K562 (cell line): Measurements from ENCODE around the gene ETS1. TPM values are rescaled to one million over a fixed set of nuclear protein-coding genes. Genes with fewer than 3 reads are reported as not detected.

ENCODE experiments used
- ATAC-seq: fragments of 200-7000 bp; cut with Tn5 transposase; 3 replicates; pipeline ENCODE4 v1.9.1; 2020; ENCODE audit warnings: moderate library complexity
- BruUV-seq: library from RNA; stranded (reverse); fragments of 400-500 nt; replicated peaks from 2 replicates; lab custom pipeline; 2021; lab: Mats Ljungman, UMichigan
- CTCF ChIA-PET: fragments of 300-600 bp; formaldehyde crosslinking; extraction: SDS; loops from one replicate; lab custom pipeline; 2021; ENCODE audit warnings: low intra/inter-chr PET ratio; lab: Yijun Ruan, JAX
- POLR2A ChIA-PET: fragments of 300-600, 350-650 bp; sonication (Branson Sonifier 250); formaldehyde crosslinking; extraction: SDS; loops from one replicate; lab custom pipeline; 2021; ENCODE audit warnings: antibody characterized with exemption, inconsistent platforms; lab: Yijun Ruan, JAX
- DNase-seq, 4 experiments: peaks; one replicate each; pipeline versions ENCODE4 v3.0.0 to v3.0.0-alpha.2; 2011 to 2018; ENCODE audit warnings: low spot score in 3 of 4, mixed read lengths in 3 of 4; ENCODE audit errors: extremely low read depth in 1 of 4
- FAIRE-seq: peaks from 2 replicates; lab custom pipeline; 2011; peaks lifted over from hg19 to GRCh38; lab: Jason Lieb, UNC
- H2AFZ ChIP-seq: 2 replicates; pipeline ENCODE4 v1.6.0; 2011; ENCODE audit warnings: low read depth, low read length, control low read depth, inconsistent platforms
- H3K27ac ChIP-seq: fragments of 200-600 bp; 3 replicates; pipeline ENCODE4 v1.8.0; 2011; ENCODE audit warnings: low read depth, mild to moderate bottlenecking, control low read depth, inconsistent platforms, low read length, moderate library complexity, mixed read lengths; ENCODE audit errors: extremely low read depth
- H3K27me3 ChIP-seq, 2 experiments: fragments of 300-600 bp in 1 of 2; 2 replicates in 1 of 2; 3 replicates in 1 of 2; pipeline versions ENCODE4 v1.6.0 to v1.8.0; 2011; ENCODE audit warnings: inconsistent platforms in 2 of 2, low read length in 2 of 2, mild to moderate bottlenecking in 1 of 2, mixed read lengths in 1 of 2, moderate library complexity in 1 of 2; ENCODE audit not compliant: control insufficient read depth in 2 of 2, insufficient read depth in 2 of 2
- H3K36me3 ChIP-seq: fragments of 300-600 bp; 3 replicates; pipeline ENCODE4 v1.8.0; 2011; ENCODE audit warnings: mild to moderate bottlenecking, low read length, inconsistent platforms; ENCODE audit not compliant: control insufficient read depth, insufficient read depth
- H3K4me1 ChIP-seq, 2 experiments: fragments of 200-600 bp in 1 of 2; replicated peaks in 1 of 2; 2 replicates in 1 of 2; 3 replicates in 1 of 2; pipeline versions ENCODE4 v1.5.1 to v1.8.0; 2011; ENCODE audit warnings: inconsistent platforms in 2 of 2, low read length in 2 of 2, mild to moderate bottlenecking in 1 of 2, mixed read lengths in 1 of 2, moderate library complexity in 1 of 2; ENCODE audit not compliant: control insufficient read depth in 2 of 2, insufficient read depth in 2 of 2
- H3K4me2 ChIP-seq: 2 replicates; pipeline ENCODE4 v1.6.1; 2011; ENCODE audit warnings: low read length, control low read depth, inconsistent platforms, mixed read lengths; ENCODE audit not compliant: insufficient read depth
- H3K4me3 ChIP-seq: fragments of 200-600 bp; sonication (generic), shearing (Covaris generic); 2 replicates; pipeline ENCODE4 v1.5.1; 2016; ENCODE audit warnings: control low read depth, inconsistent platforms
- H3K79me2 ChIP-seq: fragments of 200-600 bp; 3 replicates; pipeline ENCODE4 v1.8.0; 2011; ENCODE audit warnings: low read length, inconsistent platforms; ENCODE audit not compliant: control insufficient read depth, insufficient read depth
- H3K9ac ChIP-seq, 2 experiments: 2 replicates each; pipeline versions ENCODE4 v1.6.0 to v1.6.1; 2011; ENCODE audit warnings: low read depth in 2 of 2, low read length in 2 of 2, control low read depth in 1 of 2, inconsistent platforms in 1 of 2, mild to moderate bottlenecking in 1 of 2, mixed read lengths in 1 of 2; ENCODE audit not compliant: insufficient read depth in 1 of 2
- H3K9me1 ChIP-seq: one replicate; pipeline ENCODE4 v1.6.0; 2011; ENCODE audit warnings: inconsistent platforms, mild to moderate bottlenecking, low read length, moderate library complexity; ENCODE audit not compliant: control insufficient read depth, insufficient read depth
- H3K9me3 ChIP-seq: replicated peaks from 2 replicates; pipeline ENCODE4 v1.5.1; 2011; ENCODE audit warnings: low read depth, low read length, inconsistent platforms; ENCODE audit not compliant: control insufficient read depth, insufficient read depth
- H4K20me1 ChIP-seq: replicated peaks from 2 replicates; pipeline ENCODE4 v1.6.1; 2011; ENCODE audit warnings: low read length, inconsistent platforms, mixed read lengths; ENCODE audit not compliant: control insufficient read depth, insufficient read depth
- ELK1 ChIP-seq: sonication (generic); formaldehyde crosslinking; IDR thresholded peaks from 2 replicates; pipeline ENCODE4 v1.8.1; 2022; ENCODE audit warnings: missing genetic modification reagents
- KLF13 ChIP-seq: fragments of 450-650 bp; IDR thresholded peaks from 2 replicates; pipeline ENCODE4 v1.6.1; 2016; ENCODE audit warnings: missing genetic modification characterization, low read depth, mild to moderate bottlenecking, missing compliant biosample characterization, moderate library complexity, borderline replicate concordance
- STAT6 ChIP-seq: sonication (generic); formaldehyde crosslinking; IDR thresholded peaks from 2 replicates; pipeline ENCODE4 v1.8.1; 2023; ENCODE audit warnings: mild to moderate bottlenecking, missing genetic modification reagents
- TEAD4 ChIP-seq, 2 experiments: sonication (generic) in 1 of 2; formaldehyde crosslinking in 1 of 2; IDR thresholded peaks; 2 replicates each; pipeline versions ENCODE4 v1.6.1 to v1.8.0; 2012 to 2022; ENCODE audit warnings: borderline replicate concordance in 1 of 2, inconsistent platforms in 1 of 2, low read length in 1 of 2, mild to moderate bottlenecking in 1 of 2, missing genetic modification reagents in 1 of 2
- ZNF695 ChIP-seq: fragments of 450-650 bp; formaldehyde crosslinking; IDR thresholded peaks from 2 replicates; pipeline ENCODE4 v1.4.0; 2020; ENCODE audit warnings: mild to moderate bottlenecking, moderate library complexity
- whole genome bisulfite sequencing: fragments of 100-300 bp; shearing (Covaris generic); methylation state at CpG from one replicate; pipeline ENCODE4 v1.1.6; 2016; ENCODE audit warnings: low coverage, mixed read lengths; ENCODE audit not compliant: insufficient coverage; ENCODE audit errors: missing lambda C conversion rate; 5-methylcytosine and 5-hydroxymethylcytosine counted together
- in situ Hi-C: fragments of 300-500 bp; cut with MboI; formaldehyde crosslinking; loops from 4 replicates; pipeline ENCODE4 v1.15.0; 2018; ENCODE audit warnings: inconsistent platforms, mixed read lengths
- intact Hi-C: fragments of 100-400 bp; cut with micrococcal nuclease; formaldehyde crosslinking; loops from 2 replicates; pipeline ENCODE4 v1.14.2; 2022
- polyA plus RNA-seq, 8 experiments: library from polyadenylated mRNA; depleted of rRNA in 4 of 8; stranded (reverse) in 5 of 8; unstranded in 3 of 8; fragments of >200 nt; fragmentation: Nextera tagmentation in 2 of 8; fragmentation: Illumina TruSeq in 1 of 8; extraction: Ambion mirVana in 2 of 8; extraction: Trizol in 1 of 8; gene quantifications; 2 replicates each; pipeline versions ENCODE4 v1.2.1 to v1.2.3, GENCODE V29; 2011 to 2014; ENCODE audit warnings: inconsistent platforms in 1 of 8, missing spikeins in 1 of 8
- total RNA-seq, 7 experiments: library from RNA; depleted of rRNA in 6 of 7; stranded (reverse); fragments of >200 nt in 6 of 7; fragmentation: Illumina TruSeq in 2 of 7; extraction: Trizol in 2 of 7; gene quantifications; 2 replicates each; pipeline versions ENCODE4 v1.2.1 to v1.2.3, GENCODE V29; 2011 to 2021; ENCODE audit warnings: low replicate concordance in 1 of 7
- TF ChIP-seq, protein P1 (sequence below): IDR thresholded peaks from 2 replicates; pipeline ENCODE4 v1.6.1; 2012; ENCODE audit warnings: low read depth, low read length, improper control_type of control experiment, borderline replicate concordance

The ETS1 gene
- total and polyA plus RNA-seq, 9 of the 15 experiments (the other 6 are each of a cell fraction or from before 2014, with no cell fraction given): 0.04 to 1.4 (median 0.23) TPM

- no peak for TF ChIP-seq STAT6 (CRISPR knock-in tag)
Measured at GRCh38 chr11:128497061-128497775, 90.1 kb downstream of the ETS1 start (continued).

GRCh38 chr11:128496692-128497060 is 90.7 kb downstream of the ETS1 start:
- ChIA-PET CTCF (no interaction called here), POLR2A (no interaction called here)
- H3K9me3 ChIP-seq: no peaks in the 10 kb centered on the region
- no peak overlapping the region for H3K4me2 ChIP-seq
- TF ChIP-seq, protein P1, sequence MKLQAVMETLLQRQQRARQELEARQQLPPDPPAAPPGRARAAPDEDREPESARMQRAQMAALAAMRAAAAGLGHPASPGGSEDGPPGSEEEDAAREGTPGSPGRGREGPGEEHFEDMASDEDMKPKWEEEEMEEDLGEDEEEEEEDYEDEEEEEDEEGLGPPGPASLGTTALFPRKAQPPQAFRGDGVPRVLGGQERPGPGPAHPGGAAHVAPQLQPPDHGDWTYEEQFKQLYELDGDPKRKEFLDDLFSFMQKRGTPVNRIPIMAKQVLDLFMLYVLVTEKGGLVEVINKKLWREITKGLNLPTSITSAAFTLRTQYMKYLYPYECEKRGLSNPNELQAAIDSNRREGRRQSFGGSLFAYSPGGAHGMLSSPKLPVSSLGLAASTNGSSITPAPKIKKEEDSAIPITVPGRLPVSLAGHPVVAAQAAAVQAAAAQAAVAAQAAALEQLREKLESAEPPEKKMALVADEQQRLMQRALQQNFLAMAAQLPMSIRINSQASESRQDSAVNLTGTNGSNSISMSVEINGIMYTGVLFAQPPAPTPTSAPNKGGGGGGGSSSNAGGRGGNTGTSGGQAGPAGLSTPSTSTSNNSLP: no peak
- TF ChIP-seq TEAD4 (IDR thresholded peaks at IDR 0.05; ENCODE audit: low read length) (no peak), TEAD4 (CRISPR knock-in tag; IDR thresholded peaks at IDR 0.05; ENCODE audit: borderline replicate concordance) (no peak), KLF13 (tag) (no peak), ELK1 (CRISPR knock-in tag) (no peak), ZNF695 (CRISPR knock-in tag) (no peak)
- H3K27ac ChIP-seq: no peak overlapping the region
- intact Hi-C loops: no loop called here
- no peaks in the 10 kb centered on the region for H4K20me1 ChIP-seq
- no peaks in the 10 kb centered on the region for H3K9me1 ChIP-seq
- H3K9ac ChIP-seq: no peak overlapping the region
- DNase-seq (no peak), FAIRE-seq (no peak), ATAC-seq (no peak)
- H3K27me3 ChIP-seq: no peaks in the 10 kb centered on the region; a peak in 1 of 5 replicates
- WGBS: 4% methylated on average over 4 of the region's 4 CpGs
- no TSS peak for BruUV-seq
- no peaks in the 10 kb centered on the region; a peak in 1 of 5 replicates for H3K4me1 ChIP-seq
- H2AFZ ChIP-seq: no peak overlapping the region
- in situ Hi-C loops: no loop called here
- no peaks in the 10 kb centered on the region for H3K79me2 ChIP-seq
- no peaks in the 10 kb centered on the region for H3K36me3 ChIP-seq
- no peak overlapping the region for H3K4me3 ChIP-seq
